Esophagus squamous epithelium (tissue), 4 donors: ENCODE measurements around the gene PURA.

Source experiments
- CTCF ChIP-seq, 6 experiments: fragments of 450-650 bp in 4 of 6; fragments of 200-600 bp in 2 of 6; sonication (generic) in 2 of 6; IDR thresholded peaks; one replicate each; pipeline ENCODE4 v1.5.1; 2016 to 2019; ENCODE audit warnings: antibody characterized with exemption in 6 of 6, mild to moderate bottlenecking in 4 of 6, moderate library complexity in 4 of 6
- POLR2A ChIP-seq, 4 donors: fragments of 450-650 bp; IDR thresholded peaks; one replicate each; pipeline ENCODE4 v1.6.1; 2017; ENCODE audit warnings: antibody characterized with exemption in 4 of 4, mild to moderate bottlenecking in 4 of 4, moderate library complexity in 3 of 4

- no peak for TF ChIP-seq CTCF (IDR thresholded peaks at IDR 0.05)
- TF ChIP-seq POLR2A (IDR thresholded peaks at IDR 0.05) = no peak
These were observed 3.3 kb upstream of the PURA start for GRCh38 chr5:140110646-140110957.
